OCI-LY7 (cell line): ENCODE data around the gene HCFC1R1. TPM values are rescaled to one million over a fixed set of nuclear protein-coding genes. Genes with fewer than 3 reads are reported as not detected.

ENCODE experiments used
- BruUV-seq: library from RNA; stranded (reverse); fragments of 400-500 nt; replicated peaks from 2 replicates; lab custom pipeline; 2021; lab: Mats Ljungman, UMichigan
- CTCF ChIA-PET: fragments of 300-600 bp; sonication (Branson Sonifier 250); formaldehyde crosslinking; loops from one replicate; lab custom pipeline; 2022; ENCODE audit warnings: antibody characterized with exemption; ENCODE audit not compliant: unreplicated experiment; lab: Charles Lee
- POLR2A ChIA-PET: fragments of 300-600 bp; sonication (Branson Sonifier 250); formaldehyde crosslinking; loops from one replicate; lab custom pipeline; 2022; ENCODE audit warnings: antibody characterized with exemption; lab: Charles Lee
- DNase-seq: peaks from one replicate; pipeline ENCODE4 v3.0.0-alpha.2; 2015; ENCODE audit warnings: low spot score
- H2AFZ ChIP-seq: fragments of 200-600 bp; sonication (generic), shearing (Covaris generic); 2 replicates; pipeline ENCODE4 v1.6.1; 2014; ENCODE audit warnings: mild to moderate bottlenecking, antibody characterized with exemption, low read length, moderate library complexity
- H3K27ac ChIP-seq: fragments of 200-600 bp; sonication (generic); 2 replicates; pipeline ENCODE4 v1.5.1; 2014; ENCODE audit warnings: mixed run types, low read depth, mild to moderate bottlenecking, moderate library complexity, low read length, inconsistent platforms; ENCODE audit not compliant: poor library complexity, severe bottlenecking
- H3K36me3 ChIP-seq: fragments of 200-600 bp; sonication (generic); 2 replicates; pipeline ENCODE4 v1.6.1; 2014; ENCODE audit warnings: mild to moderate bottlenecking, antibody characterized with exemption, low read length, moderate library complexity, mixed read lengths; ENCODE audit not compliant: insufficient read depth
- H3K4me1 ChIP-seq: fragments of 200-600 bp; sonication (generic); 2 replicates; pipeline ENCODE4 v1.5.1; 2014; ENCODE audit warnings: mild to moderate bottlenecking, low read length; ENCODE audit not compliant: insufficient read depth, poor library complexity, severe bottlenecking
- H3K4me2 ChIP-seq: fragments of 200-600 bp; sonication (generic); 2 replicates; pipeline ENCODE4 v1.6.1; 2014; ENCODE audit warnings: mild to moderate bottlenecking, low read length
- H3K4me3 ChIP-seq: fragments of 200-600 bp; sonication (generic); 2 replicates; pipeline ENCODE4 v1.5.1; 2014; ENCODE audit warnings: mild to moderate bottlenecking, low read depth, low read length; ENCODE audit not compliant: poor library complexity, severe bottlenecking
- H3K79me2 ChIP-seq: fragments of 200-600 bp; sonication (generic); 2 replicates; pipeline ENCODE4 v1.6.1; 2016; ENCODE audit warnings: low read depth, mild to moderate bottlenecking, low read length, moderate library complexity, mixed read lengths; ENCODE audit not compliant: insufficient read depth
- H3K9me2 ChIP-seq: fragments of 200-600 bp; sonication (generic); 2 replicates; pipeline ENCODE4 v1.6.1; 2016; ENCODE audit warnings: mild to moderate bottlenecking, low read length, mixed read lengths; ENCODE audit not compliant: insufficient read depth
- H3K9me3 ChIP-seq: fragments of 200-600 bp; sonication (generic); 2 replicates; pipeline ENCODE4 v1.6.1; 2014; ENCODE audit warnings: mild to moderate bottlenecking, mixed run types, low read length, mixed read lengths
- H4K20me1 ChIP-seq: fragments of 200-600 bp; sonication (generic); 2 replicates; pipeline ENCODE4 v1.6.1; 2014; ENCODE audit warnings: mild to moderate bottlenecking, antibody characterized with exemption, low read length, moderate library complexity, mixed read lengths; ENCODE audit not compliant: insufficient read depth
- EZH2phosphoT487 ChIP-seq: fragments of 200-600 bp; sonication (generic); IDR thresholded peaks from 2 replicates; pipeline ENCODE4 v1.6.1; 2018; ENCODE audit warnings: low read depth, borderline replicate concordance, mild to moderate bottlenecking, mixed run types, antibody characterized with exemption, low read length, moderate library complexity, mixed read lengths
- intact Hi-C: fragments of 100-400 bp; cut with micrococcal nuclease; formaldehyde crosslinking; loops from one replicate; pipeline ENCODE4 v1.10.0; 2022; ENCODE audit not compliant: unreplicated experiment
- total RNA-seq, 2 experiments: library from RNA; depleted of rRNA in 1 of 2; stranded (reverse); fragments of >200 nt in 1 of 2; shearing (Covaris generic) in 1 of 2; gene quantifications; 2 replicates each; pipeline ENCODE4 v1.2.3, GENCODE V29; 2014 to 2022
- TF ChIP-seq, protein P1 (sequence below): fragments of 200-600 bp; sonication (generic); conservative IDR thresholded peaks from 2 replicates; pipeline ENCODE4 v1.5.1; 2014; ENCODE audit warnings: mild to moderate bottlenecking, antibody characterized with exemption, low read length, moderate library complexity, mixed read lengths

Gene HCFC1R1
- total RNA-seq, 2 experiments from 2014 or later = 29.1 to 39.4 TPM

GRCh38 chr16:2999929-3000328 lies 23.8 kb downstream of the HCFC1R1 start:
- Histone ChIP-seq H3K79me2 (no peaks in the 10 kb centered on the region), H3K4me3 (no peak overlapping the region), H3K27ac (no peak overlapping the region), H3K9me2 (no peaks in the 10 kb centered on the region), H4K20me1 (no peaks in the 10 kb centered on the region), H3K4me1 (peaks cover 3% of the 10 kb centered on the region), H3K9me3 (no peaks in the 10 kb centered on the region), H3K36me3 (no peaks in the 10 kb centered on the region), H3K4me2 (no peak overlapping the region), H2AFZ (no peak overlapping the region)
- POLR2A ChIA-PET = no interaction called here
- intact Hi-C loops = no loop called here
- no TSS peak for BruUV-seq
- no peak for DNase-seq
- CTCF ChIA-PET = no interaction called here
- TF ChIP-seq EZH2phosphoT487 = no peak
- TF ChIP-seq, protein P1, sequence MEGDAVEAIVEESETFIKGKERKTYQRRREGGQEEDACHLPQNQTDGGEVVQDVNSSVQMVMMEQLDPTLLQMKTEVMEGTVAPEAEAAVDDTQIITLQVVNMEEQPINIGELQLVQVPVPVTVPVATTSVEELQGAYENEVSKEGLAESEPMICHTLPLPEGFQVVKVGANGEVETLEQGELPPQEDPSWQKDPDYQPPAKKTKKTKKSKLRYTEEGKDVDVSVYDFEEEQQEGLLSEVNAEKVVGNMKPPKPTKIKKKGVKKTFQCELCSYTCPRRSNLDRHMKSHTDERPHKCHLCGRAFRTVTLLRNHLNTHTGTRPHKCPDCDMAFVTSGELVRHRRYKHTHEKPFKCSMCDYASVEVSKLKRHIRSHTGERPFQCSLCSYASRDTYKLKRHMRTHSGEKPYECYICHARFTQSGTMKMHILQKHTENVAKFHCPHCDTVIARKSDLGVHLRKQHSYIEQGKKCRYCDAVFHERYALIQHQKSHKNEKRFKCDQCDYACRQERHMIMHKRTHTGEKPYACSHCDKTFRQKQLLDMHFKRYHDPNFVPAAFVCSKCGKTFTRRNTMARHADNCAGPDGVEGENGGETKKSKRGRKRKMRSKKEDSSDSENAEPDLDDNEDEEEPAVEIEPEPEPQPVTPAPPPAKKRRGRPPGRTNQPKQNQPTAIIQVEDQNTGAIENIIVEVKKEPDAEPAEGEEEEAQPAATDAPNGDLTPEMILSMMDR = no peak

- BruUV-seq = no TSS peak
- Histone ChIP-seq H3K9me3 (no peaks in the 10 kb centered on the region), H3K4me1 (no peaks in the 10 kb centered on the region), H3K36me3 (no peaks in the 10 kb centered on the region), H3K4me3 (no peak overlapping the region), H4K20me1 (no peaks in the 10 kb centered on the region), H3K27ac (no peak overlapping the region), H2AFZ (no peak overlapping the region), H3K79me2 (no peaks in the 10 kb centered on the region), H3K4me2 (no peak overlapping the region), H3K9me2 (no peaks in the 10 kb centered on the region)
- TF ChIP-seq, protein P1 = no peak
- no peak for TF ChIP-seq EZH2phosphoT487
- DNase-seq = no peak
- ChIA-PET POLR2A (interaction anchor here (1.1 kb wide), 1 partner anchor 24 kb away, joined by 3 read pairs; no protein-coding TSS in a partner anchor), CTCF (no interaction called here)
- intact Hi-C loops = no loop called here
These were observed 27.4 kb downstream of the HCFC1R1 start for GRCh38 chr16:2996298-2996697.

DNA sequence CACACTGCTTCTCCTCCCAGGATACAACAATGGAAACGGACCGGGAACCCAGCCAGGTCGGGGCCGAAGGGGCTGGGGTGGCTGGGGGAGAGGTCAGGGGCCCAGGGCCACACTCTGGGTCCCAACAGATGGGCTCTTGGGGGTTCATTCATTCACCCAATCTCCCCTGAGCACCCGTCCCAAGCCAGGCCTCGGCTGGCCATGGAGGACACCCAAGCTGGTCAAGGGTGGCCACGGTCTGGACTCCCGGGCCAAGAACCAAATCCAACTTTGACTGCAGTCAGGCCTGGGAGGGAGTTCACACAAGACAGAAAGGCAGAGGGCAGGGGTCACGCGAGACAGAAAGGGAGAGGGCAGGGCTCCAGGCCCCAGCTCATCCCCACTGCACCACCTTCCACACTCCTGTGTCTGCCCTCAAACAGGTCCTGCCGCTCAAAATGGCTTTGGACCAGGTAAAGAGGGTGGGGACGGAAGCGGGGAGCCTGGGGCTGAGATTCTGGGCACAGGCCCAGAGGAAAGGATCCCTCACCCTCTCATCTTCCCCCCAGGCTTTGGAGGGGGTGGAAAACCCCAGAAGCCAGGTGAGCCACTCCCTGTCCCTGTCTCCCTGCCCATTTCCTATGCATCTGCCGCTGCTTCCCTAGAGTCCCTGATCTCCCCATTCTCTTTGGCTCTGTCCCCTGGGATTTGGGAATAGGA lies 31.2 kb downstream of the HCFC1R1 start:
- no peak overlapping the region for H3K4me3 ChIP-seq
- POLR2A ChIA-PET = no interaction called here
- H3K4me2 ChIP-seq = no peak overlapping the region
- intact Hi-C loops = no loop called here
- CTCF ChIA-PET = no interaction called here
- no peaks in the 10 kb centered on the region for H3K79me2 ChIP-seq
- no peaks in the 10 kb centered on the region for H3K36me3 ChIP-seq
- no peaks in the 10 kb centered on the region for H3K4me1 ChIP-seq
- no TSS peak for BruUV-seq
- H3K27ac ChIP-seq = no peak overlapping the region
- no peak for TF ChIP-seq EZH2phosphoT487
- TF ChIP-seq, protein P1 = no peak
- H3K9me3 ChIP-seq = no peaks in the 10 kb centered on the region
- no peaks in the 10 kb centered on the region for H3K9me2 ChIP-seq
- no peaks in the 10 kb centered on the region for H4K20me1 ChIP-seq
- no peak for DNase-seq
- no peak overlapping the region for H2AFZ ChIP-seq
